GM18511 (cell line): ENCODE measurements around the gene CXorf38.
A peak's percentile ranks its signal among the peaks of the same experiment; 100 is the strongest.
"Not testable (repeated sequence)": the region's sequence is repeated elsewhere in the genome, so short reads cannot be mapped to it uniquely, and the experiment has no call there.

Experiments used
- ATAC-seq: cut with Tn5 transposase; IDR thresholded peaks from one replicate; pipeline ENCODE4 v1.9.1; 2021; ENCODE audit warnings: mild to moderate bottlenecking, moderate library complexity; ENCODE audit not compliant: unreplicated experiment

CXorf38 gene

DNA sequence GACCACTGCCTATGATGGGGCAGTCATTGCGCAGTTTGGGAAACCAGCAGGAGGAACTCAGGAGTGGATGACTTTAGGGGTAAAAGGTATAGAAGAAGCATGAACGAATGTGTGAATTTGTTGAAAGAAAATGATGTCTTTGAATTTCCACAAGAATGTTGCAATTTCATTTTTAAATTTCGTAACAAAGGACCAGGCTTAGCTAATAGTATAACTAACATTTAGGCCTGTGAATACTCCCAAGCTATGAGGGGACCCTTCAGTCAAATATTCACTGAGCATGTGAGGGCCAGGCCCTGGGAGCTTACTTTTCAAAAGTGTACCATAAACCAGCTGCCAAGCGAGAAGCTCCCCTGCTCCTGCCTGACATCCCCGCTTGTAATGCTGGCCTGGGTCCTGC, 18.9 kb downstream of the CXorf38 start:
- no peak for ATAC-seq

DNA sequence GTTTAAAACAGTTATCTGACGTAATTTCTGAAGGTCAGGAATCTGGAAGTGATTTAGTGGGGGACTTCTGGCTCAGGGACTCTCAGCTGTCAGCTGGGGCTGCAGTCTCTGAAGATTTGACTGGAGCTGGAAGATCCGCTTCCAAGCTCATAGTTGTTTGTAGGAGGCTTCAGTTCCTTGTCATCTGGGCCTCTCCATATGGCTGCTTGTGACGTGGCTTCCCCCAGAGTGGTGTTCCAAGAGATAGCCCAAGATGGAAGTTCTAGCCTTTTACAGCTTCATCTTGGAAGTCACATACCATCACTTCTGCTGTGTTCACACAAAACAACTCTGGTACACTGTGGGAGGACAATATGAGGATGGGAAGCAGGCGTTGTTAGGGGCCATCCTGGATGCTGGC, 22.1 kb downstream of the CXorf38 start:
- no peak for ATAC-seq

- ATAC-seq: no peak
Measured at GRCh38 chrX:40623665-40624064, 23.7 kb downstream of the CXorf38 start.

DNA sequence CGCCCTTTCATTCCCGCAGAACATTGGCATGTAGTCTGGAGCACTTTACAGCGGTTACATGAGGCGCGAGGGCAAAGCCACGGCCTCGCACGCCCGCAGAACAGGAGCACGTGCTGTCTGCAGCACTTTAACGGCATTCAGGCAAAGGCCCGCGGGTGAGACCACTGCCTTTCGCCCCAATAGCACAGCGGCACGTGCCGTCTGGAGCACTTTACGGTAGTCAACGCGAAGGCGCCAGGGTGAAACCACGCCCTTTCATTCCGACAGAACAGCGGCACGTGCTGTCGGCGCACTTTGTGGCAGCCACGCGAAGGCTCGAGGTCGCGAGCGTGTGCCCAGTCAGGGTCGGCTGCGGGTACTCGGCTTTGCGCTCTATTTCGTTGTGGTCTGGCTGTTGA, 24.2 kb downstream of the CXorf38 start, which contains the start of gene MPC1L:
Gene MPC1L (plus strand): TSS at position 290 of the 398 bp plus-strand sequence. CDS start 138 bp downstream, outside the sequence.
- no peak for ATAC-seq

GRCh38 chrX:40622479-40623138, 24.8 kb downstream of the CXorf38 start:
- no peak for ATAC-seq

DNA sequence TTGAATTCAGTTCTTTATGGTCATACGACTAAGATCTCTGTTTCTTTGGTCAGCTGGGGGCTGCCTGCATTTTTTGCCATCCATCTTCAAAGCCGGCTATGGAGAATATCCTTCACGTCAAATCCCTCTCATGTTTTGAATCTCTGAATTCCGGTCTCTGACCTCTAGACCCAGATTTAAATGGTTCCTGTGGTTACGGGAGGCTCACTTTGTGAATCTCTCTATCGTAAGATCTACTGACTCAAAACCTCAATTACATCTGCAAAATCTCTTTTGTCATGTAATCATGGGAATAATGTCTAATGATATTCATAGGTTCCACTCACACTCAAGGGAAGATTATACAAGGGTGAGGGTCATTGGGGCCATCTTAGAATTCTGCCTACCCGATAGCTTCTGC, 29.8 kb downstream of the CXorf38 start:
- no peak for ATAC-seq

DNA sequence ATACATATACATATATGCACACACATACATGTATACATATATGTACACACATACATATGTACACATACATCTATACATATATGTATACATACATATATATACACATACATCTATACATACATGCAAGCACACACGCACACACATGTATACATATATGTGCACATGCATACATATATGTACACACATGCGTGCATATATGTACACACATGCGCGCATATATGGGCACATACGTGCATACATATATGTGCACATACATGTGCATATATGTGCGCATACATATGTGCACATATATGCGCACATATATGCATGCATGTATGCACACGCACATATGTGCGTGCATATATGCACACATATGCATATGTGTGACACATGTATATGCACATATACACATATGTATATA, 31.4 kb downstream of the CXorf38 start:
- ATAC-seq: no peak

DNA sequence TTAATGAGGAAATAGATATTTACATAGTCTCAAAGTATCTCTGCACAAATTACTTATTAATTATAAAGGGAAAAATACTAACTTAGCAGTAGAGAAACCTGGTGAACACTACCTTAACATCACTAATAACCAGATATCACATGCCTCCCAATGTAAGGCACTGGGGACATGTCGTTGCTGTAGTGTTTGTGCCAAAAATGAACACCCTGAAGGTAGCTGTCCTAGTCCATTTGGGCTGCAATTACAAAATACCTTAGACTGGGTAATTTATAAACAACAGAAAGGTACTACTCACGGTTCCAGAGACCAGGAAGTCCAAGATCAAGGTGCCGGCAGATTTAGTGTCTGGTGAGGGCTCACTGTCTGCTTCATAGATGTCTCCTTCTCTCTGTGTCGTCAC, 34.9 kb downstream of the CXorf38 start:
- ATAC-seq: no peak

DNA sequence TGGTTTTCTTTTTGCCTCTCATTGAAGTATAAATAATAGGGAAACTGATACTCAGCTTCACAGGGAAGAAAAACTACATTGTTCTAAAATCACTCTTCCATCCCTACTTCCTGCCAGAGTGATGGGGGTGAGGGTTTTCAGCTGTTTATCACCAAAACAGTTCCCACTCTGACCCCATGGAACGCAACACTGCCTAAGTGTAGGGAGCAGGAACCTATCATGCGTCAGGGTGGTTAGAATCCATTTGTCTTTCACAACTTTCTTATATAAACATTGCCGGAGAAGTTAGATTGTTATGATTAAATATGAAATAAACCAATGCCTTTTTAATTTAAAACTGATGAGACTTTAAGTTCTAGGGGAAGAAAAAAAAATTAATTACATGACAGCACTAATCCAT, 40.0 kb downstream of the CXorf38 start:
- no peak for ATAC-seq

GRCh38 chrX:40603446-40603845, 43.9 kb downstream of the CXorf38 start:
- no peak for ATAC-seq

DNA sequence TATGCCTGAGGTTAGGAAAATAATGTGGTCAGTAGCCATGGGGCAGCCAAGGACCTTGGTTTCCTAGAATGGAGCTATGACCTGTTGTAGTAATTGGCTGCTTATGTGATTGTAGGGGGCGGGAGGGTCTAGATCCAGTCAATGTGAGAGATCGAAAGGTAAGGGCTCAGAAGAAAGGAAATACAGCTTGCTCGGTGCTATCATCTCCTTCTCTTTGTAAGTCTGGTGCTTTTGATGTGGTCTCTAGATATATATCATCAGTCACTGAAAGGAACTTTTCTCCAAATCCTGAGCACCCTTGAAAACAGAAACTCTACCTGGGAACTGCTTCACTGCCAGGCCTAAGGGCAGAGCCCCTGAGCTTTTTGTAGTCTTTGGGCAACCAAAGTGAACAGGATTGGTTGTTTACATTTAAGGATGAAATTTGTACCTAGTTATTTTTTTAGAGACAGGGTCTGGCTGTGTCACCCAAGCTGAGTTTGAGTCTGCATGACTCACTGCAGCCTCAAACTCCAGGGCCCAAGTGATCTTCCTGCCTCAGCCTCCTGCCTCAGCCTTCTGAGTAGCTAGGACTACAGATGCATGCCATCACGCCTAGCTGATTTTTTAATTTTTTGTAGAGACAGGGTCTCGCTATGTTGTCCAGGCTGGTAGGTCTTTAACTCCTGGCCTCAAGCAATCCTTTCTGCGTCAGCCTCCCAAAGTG, 57.6 kb downstream of the CXorf38 start:
- not testable (repeated sequence) for ATAC-seq

GRCh38 chrX:40587623-40588022, 59.7 kb downstream of the CXorf38 start:
- not testable (repeated sequence) for ATAC-seq

DNA sequence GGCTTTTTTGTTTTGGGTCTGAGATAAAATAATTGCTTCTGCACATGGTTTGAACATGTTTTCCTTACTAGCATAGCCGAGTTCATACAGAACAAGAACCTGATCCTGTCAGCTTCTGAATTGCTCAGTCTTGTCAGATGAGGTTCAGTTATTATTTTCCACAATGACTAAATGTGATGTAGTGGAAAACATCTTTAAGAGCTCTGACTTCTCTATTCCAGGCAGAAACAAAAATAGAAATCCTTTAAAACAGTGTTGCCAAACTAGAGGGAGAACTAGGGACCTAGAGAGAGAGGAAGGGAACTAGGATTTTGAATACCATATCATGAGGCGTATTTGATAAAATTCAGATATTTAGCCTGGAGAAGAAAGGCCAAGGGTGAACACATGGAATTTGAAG, 64.5 kb downstream of the CXorf38 start:
- no peak for ATAC-seq

DNA sequence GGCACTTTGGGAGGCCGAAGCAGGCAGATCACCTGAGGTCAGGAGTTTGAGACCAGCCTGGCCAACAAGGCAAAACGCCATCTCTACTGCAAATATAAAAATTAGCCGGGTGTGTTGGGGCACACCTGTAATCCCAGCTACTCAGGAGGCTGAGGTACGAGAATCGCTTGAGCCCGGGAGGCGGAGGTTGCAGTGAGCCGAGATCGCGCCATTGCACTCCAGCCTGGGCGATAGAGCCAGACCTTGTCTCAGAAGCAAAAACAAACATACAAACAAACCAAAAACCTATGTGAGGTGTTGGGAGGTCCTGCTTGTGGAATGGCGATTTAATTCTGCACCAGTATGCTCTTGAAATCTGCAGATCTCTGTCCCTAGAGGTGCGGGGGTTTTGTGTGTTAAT, 65.2 kb downstream of the CXorf38 start:
- ATAC-seq: not testable (repeated sequence)

GRCh38 chrX:40581336-40581920, 65.9 kb downstream of the CXorf38 start:
- ATAC-seq: no peak

- peak; percentile 96 for ATAC-seq
Measured at GRCh38 chrX:40580537-40581335, 66.6 kb downstream of the CXorf38 start, which contains the start of gene ATP6AP2. ATP6AP2 (plus strand) TSS chrX:40580970; CDS start chrX:40581066, 96 bp downstream.

GRCh38 chrX:40579900-40580536, 67.3 kb downstream of the CXorf38 start:
- ATAC-seq: peak; percentile 57

DNA sequence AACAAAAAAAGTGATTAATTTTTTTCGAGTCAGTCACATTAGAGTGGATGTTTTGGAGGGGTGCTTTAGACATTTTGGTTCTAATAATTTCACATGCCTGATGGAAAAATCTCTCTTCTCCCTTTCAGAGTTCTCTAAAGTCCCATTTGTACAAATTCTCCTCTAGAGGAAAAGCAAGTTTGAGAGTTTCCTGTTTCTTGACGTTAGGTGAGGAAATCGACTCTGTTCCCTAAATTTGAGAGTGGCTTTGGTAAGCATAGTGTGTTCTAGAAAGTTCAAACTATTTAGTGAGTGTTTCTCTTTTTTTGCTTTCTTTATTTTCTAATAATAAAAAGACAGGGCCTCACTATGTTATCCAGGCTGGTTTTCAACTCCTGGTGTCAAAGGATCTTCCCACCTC, 68.2 kb downstream of the CXorf38 start:
- ATAC-seq: no peak

DNA sequence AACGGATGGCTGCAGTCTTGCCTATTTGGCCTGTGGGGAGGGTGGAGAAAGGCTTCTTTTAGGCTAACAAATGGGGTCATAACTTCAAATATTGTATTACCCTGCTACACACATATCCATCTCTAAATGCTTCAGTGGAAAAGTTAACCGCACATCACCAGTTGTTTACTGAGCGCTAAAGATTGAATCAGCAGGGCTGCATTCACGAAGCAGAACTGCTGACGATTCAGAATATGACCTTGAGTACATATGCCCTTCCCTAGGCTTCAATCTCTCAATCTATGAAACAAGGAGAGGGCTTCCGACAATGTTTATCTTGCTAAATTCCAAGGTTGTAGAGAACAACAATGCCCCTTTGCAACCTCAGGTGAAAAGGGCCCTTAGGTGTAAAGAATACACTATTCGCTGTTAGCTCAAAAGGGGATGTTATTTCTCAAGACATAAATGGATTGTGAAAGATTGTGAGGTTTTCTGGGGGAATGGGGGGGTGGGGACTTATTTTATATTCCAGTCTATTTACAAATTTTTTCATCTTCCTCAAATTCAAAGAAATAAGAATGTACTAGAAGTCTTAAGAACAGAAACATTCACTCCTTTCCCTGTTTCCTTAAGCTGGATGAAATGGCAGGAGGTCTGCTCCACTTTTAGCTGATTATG, 69.2 kb downstream of the CXorf38 start:
- no peak for ATAC-seq
